ENCODE data around the gene TBX20. TPM values are rescaled to one million over a fixed set of nuclear protein-coding genes. Genes with fewer than 3 reads are reported as not detected.

The TBX20 gene
- total and polyA plus RNA-seq, 12 donors: 0.13 to 13.5 (median 1.8) TPM; not detected in 3

DNA sequence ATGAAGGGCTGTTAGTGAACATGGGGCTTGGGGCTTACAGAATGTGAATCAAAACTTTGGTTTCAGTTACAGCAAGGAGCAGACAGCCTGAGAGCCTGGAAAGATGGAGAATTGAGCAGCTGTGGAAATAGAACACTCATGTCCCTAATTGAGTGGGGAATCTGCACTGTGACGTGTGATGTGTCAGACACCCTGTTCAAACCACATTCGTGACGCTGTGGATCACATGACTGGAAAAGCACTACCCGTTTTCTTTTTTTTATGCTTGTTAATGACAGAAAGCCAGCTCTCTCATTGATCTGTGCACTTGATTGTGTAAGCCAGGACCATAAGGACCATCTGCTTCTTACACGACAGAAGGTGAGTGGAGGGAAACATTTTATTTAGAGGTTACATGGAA, 15.1 kb upstream of the TBX20 start:
- DNase-seq: peak in 1 of 7 donors; percentile 81
- H3K36me3 ChIP-seq (replicated peaks in 1 of 2): no peaks in the 10 kb centered on the region
- H3K4me3 ChIP-seq: no peak overlapping the region
- 52 to 60% (median 58%) methylated on average over 5 of the region's 5 CpGs for WGBS, 4 donors
- H3K27me3 ChIP-seq: peaks cover 4% of the 10 kb centered on the region
- TF ChIP-seq, protein P1, sequence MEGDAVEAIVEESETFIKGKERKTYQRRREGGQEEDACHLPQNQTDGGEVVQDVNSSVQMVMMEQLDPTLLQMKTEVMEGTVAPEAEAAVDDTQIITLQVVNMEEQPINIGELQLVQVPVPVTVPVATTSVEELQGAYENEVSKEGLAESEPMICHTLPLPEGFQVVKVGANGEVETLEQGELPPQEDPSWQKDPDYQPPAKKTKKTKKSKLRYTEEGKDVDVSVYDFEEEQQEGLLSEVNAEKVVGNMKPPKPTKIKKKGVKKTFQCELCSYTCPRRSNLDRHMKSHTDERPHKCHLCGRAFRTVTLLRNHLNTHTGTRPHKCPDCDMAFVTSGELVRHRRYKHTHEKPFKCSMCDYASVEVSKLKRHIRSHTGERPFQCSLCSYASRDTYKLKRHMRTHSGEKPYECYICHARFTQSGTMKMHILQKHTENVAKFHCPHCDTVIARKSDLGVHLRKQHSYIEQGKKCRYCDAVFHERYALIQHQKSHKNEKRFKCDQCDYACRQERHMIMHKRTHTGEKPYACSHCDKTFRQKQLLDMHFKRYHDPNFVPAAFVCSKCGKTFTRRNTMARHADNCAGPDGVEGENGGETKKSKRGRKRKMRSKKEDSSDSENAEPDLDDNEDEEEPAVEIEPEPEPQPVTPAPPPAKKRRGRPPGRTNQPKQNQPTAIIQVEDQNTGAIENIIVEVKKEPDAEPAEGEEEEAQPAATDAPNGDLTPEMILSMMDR (IDR thresholded peaks at IDR 0.05): no peak
- no peak for TF ChIP-seq POLR2A (IDR thresholded peaks at IDR 0.05)
- H3K9me3 ChIP-seq (replicated peaks in 1 of 3): no peaks in the 10 kb centered on the region
- intact Hi-C loops (cut with DNase I): no loop called here
- no peaks in the 10 kb centered on the region for H3K4me1 ChIP-seq (replicated peaks in 1 of 2)
- no peak overlapping the region for H3K27ac ChIP-seq

- no peak for DNase-seq
- no peaks in the 10 kb centered on the region for H3K4me1 ChIP-seq (replicated peaks in 1 of 2)
- intact Hi-C loops (cut with DNase I): no loop called here
- H3K9me3 ChIP-seq (replicated peaks in 1 of 3): no peaks in the 10 kb centered on the region
- TF ChIP-seq, protein P1 (IDR thresholded peaks at IDR 0.05): no peak
- no peak for TF ChIP-seq POLR2A (IDR thresholded peaks at IDR 0.05)
- no peak overlapping the region for H3K27ac ChIP-seq
- no peaks in the 10 kb centered on the region for H3K36me3 ChIP-seq (replicated peaks in 1 of 2)
- no peak overlapping the region for H3K4me3 ChIP-seq
- H3K27me3 ChIP-seq: peaks cover 15% of the 10 kb centered on the region
These were observed 13.5 kb upstream of the TBX20 start for GRCh38 chr7:35267411-35267810.

GRCh38 chr7:35263396-35263795, 9.5 kb upstream of the TBX20 start:
- Histone ChIP-seq H3K4me3 (no peak overlapping the region), H3K36me3 (replicated peaks in 1 of 2) (no peaks in the 10 kb centered on the region), H3K9me3 (replicated peaks in 1 of 3) (no peaks in the 10 kb centered on the region), H3K27me3 (peaks cover 44% of the 10 kb centered on the region), H3K4me1 (replicated peaks in 1 of 2) (no peaks in the 10 kb centered on the region), H3K27ac (no peak overlapping the region)
- intact Hi-C loops (cut with DNase I): no loop called here
- TF ChIP-seq, protein P1 (IDR thresholded peaks at IDR 0.05): no peak
- TF ChIP-seq POLR2A (IDR thresholded peaks at IDR 0.05): no peak
- DNase-seq: no peak
- WGBS, 4 donors: 32 to 45% (median 35%) methylated on average over 2 of the region's 2 CpGs

DNA sequence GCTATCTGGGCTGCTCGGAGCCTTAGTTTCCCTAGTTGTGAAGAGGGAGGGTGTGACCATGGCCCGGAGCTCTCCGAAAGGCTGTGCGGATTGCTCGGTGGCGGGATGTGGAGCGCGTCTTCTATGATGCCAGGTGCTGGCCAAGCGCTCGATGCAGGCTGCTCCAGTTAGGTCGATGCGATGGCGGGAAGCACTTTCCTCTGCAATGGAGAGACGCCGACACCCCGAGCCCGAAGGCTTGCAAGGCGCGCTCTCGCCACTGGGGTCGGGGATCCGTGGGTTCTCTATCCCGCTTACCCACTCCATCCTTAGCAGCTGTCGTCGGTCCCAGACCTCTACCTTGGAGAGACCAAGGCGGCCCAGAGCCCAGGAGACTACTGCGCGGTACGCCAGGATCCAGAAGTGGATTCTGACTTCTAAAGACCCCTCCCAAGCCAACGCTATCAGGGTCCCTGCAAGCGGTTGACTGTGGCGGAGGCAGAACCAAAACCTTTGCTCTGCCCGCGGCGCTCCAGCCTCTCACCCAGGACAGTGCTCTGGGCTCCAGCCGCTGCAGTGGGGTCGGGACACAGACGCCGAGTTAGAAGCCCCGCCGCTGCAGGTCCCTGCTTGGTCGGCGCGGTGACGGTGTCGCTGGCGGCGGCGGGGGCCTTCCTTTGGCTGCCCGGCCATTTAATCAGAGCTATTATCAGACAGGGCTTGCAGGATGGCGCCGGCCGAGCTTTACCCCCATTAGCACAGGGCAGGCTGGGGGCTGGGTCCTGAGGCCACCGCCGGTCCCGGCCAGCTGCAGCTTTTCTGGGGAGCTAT, 7.8 kb upstream of the TBX20 start:
- H3K4me1 ChIP-seq (replicated peaks in 1 of 2): peaks cover 0 to 4% of the 10 kb centered on the region in 2 donors
- no peaks in the 10 kb centered on the region for H3K9me3 ChIP-seq (replicated peaks in 1 of 3)
- no peak for DNase-seq
- H3K36me3 ChIP-seq (replicated peaks in 1 of 2): no peaks in the 10 kb centered on the region
- H3K27me3 ChIP-seq: peaks cover 61% of the 10 kb centered on the region
- WGBS, 4 donors: 4 to 11% (median 7%) methylated on average over 10 to 56 of the region's 56 CpGs
- H3K4me3 ChIP-seq: no peak overlapping the region
- no peak overlapping the region for H3K27ac ChIP-seq
- TF ChIP-seq, protein P1 (IDR thresholded peaks at IDR 0.05): no peak
- no peak for TF ChIP-seq POLR2A (IDR thresholded peaks at IDR 0.05)
- intact Hi-C loops (cut with DNase I): no loop called here
